ENCODE data around the gene CUL1. TPM values are rescaled to one million over a fixed set of nuclear protein-coding genes. Genes with fewer than 3 reads are reported as not detected.

CUL1 gene
- total and polyA plus RNA-seq, 8 donors = 32.5 to 59.7 (median 57.8) TPM

DNA sequence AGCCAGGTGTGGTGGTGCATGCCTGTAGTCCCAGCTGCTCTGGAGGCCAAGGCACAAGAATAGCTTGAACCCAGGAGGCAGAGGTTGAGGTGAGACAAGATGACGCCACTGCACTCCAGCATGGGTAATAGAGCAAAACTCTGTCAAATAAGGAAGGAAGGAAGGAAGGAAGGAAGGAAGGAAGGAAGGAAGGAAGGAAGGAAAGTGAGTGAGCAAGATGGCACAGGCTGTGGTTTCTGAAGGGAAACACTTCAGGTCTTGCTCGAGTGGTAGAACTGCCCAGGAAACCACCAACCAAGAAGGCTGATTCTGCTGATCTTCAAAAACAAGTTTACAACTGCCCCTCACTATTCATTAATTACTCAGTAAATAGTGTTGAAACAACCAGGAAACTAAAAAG lies 140.2 kb downstream of the CUL1 start:
- ATAC-seq (peak; percentile 48), DNase-seq (no peak)
- TF ChIP-seq, protein P1, sequence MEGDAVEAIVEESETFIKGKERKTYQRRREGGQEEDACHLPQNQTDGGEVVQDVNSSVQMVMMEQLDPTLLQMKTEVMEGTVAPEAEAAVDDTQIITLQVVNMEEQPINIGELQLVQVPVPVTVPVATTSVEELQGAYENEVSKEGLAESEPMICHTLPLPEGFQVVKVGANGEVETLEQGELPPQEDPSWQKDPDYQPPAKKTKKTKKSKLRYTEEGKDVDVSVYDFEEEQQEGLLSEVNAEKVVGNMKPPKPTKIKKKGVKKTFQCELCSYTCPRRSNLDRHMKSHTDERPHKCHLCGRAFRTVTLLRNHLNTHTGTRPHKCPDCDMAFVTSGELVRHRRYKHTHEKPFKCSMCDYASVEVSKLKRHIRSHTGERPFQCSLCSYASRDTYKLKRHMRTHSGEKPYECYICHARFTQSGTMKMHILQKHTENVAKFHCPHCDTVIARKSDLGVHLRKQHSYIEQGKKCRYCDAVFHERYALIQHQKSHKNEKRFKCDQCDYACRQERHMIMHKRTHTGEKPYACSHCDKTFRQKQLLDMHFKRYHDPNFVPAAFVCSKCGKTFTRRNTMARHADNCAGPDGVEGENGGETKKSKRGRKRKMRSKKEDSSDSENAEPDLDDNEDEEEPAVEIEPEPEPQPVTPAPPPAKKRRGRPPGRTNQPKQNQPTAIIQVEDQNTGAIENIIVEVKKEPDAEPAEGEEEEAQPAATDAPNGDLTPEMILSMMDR (IDR thresholded peaks at IDR 0.05) = no peak
- H3K27me3 ChIP-seq = no peaks in the 10 kb centered on the region
- no peak overlapping the region for H3K4me3 ChIP-seq
- H3K27ac ChIP-seq = peak overlapping the region in 1 of 2 donors; percentile 20
- H3K4me1 ChIP-seq = peaks cover 0 to 9% of the 10 kb centered on the region in 2 donors
- intact Hi-C loops (cut with DNase I) = no loop called here
- no peaks in the 10 kb centered on the region for H3K36me3 ChIP-seq
- H3K9me3 ChIP-seq = no peaks in the 10 kb centered on the region

DNA sequence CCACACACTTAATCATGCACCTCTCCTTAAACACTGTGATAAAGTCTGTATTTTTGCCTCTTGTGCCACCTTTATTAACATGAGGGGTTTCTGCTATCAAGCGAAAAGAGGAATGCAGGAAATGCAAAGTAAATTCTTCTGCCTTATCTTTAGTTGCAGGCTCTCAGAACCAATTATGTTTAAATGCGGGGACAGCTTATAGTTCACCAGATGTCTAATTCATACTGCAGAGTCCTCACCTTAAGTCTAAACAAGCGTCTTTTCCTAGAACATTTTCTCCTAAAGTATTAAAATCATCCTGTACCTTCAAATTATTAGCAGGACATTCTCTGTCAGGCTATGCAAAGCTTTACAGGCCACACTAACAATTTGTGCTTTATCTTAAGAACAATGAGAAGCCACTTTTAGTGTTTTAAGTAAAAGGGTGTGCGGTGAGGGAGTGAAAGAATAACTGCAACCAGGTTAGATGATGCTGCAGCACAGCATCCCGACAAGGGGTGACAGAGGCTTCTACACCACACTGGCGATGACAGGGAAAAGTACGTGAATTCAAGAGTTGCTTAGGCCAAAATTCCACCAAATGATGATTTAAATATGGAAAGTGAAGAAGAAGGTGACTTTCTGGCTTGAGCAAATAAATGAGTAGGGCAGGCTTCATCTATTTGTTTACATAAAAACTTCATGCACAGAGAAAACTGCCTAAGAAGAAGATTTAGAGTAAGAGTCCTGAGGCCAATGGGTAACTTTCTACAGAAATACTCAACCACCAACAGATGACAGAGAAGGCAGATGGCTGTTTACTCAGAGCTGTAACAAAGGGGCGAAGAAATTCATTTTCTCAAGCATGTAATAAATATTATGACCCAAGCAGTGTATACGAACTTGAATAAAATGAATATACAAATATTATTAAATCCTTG lies 149.4 kb downstream of the CUL1 start:
- no peak overlapping the region for H3K27ac ChIP-seq
- H3K4me1 ChIP-seq = no peaks in the 10 kb centered on the region
- intact Hi-C loops (cut with DNase I) = no loop called here
- no peaks in the 10 kb centered on the region for H3K9me3 ChIP-seq
- DNase-seq = no peak
- H3K27me3 ChIP-seq = no peaks in the 10 kb centered on the region
- no peak overlapping the region for H3K4me3 ChIP-seq
- TF ChIP-seq, protein P1 (IDR thresholded peaks at IDR 0.05) = no peak
- H3K36me3 ChIP-seq = no peaks in the 10 kb centered on the region
- ATAC-seq = no peak

DNA sequence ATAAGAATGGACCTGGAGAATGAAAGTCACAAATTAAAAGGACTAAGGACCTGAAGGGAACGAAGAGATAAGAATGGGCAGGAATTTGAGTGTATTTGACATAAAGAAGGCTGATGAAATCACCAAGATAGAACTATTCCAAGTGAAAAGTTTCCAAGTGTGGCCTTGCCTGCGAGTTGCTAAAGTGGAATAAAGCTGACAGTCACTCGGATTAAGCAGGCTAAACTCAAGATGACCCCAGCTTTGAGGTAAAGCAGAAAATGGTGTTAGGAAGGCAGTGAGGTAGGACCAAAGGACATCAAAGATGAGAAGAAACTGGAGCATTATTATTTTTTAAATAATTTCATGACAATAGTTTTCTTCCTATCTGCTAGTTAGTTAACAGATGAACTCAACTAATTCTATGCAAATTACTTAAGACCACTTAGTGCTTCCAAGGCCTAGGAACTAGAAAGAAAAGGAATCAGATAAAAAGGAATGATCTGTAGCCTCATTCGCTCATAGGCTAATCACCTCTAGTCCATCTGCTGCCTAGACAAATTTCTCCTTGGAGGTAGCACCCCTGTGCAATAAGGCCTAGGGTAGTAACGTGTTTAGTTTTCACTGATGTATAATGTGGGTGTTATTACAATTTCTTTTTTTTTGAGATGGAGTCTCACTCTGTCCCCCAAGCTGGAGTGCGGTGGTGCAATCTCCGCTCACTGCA lies 150.8 kb downstream of the CUL1 start:
- intact Hi-C loops (cut with DNase I) = no loop called here
- Histone ChIP-seq H3K4me1 (no peaks in the 10 kb centered on the region), H3K27ac (no peak overlapping the region), H3K27me3 (no peaks in the 10 kb centered on the region), H3K36me3 (no peaks in the 10 kb centered on the region), H3K9me3 (no peaks in the 10 kb centered on the region), H3K4me3 (no peak overlapping the region)
- TF ChIP-seq, protein P1 (IDR thresholded peaks at IDR 0.05) = no peak
- no peak for DNase-seq
- ATAC-seq = no peak

DNA sequence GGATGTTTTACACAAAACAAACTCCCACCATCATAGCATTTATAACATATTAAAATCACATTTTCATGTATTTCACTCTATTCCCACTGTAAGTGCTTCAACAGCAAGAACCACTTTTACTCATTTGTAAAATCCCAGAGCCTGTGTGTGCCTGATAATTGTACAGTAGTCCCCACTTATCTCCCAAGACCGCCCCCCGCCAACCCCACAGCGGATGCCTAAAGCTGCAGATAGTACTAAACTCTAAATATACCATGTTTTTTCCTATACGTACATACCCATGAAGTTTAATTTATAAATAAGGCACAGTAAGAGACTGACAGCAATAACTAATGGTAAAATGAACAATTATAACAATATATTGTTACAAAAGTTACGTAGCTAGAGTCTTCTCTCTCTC lies 151.9 kb downstream of the CUL1 start:
- DNase-seq (no peak), ATAC-seq (no peak)
- no peaks in the 10 kb centered on the region for H3K36me3 ChIP-seq
- intact Hi-C loops (cut with DNase I) = no loop called here
- H3K27ac ChIP-seq = no peak overlapping the region
- no peaks in the 10 kb centered on the region for H3K4me1 ChIP-seq
- no peaks in the 10 kb centered on the region for H3K9me3 ChIP-seq
- no peaks in the 10 kb centered on the region for H3K27me3 ChIP-seq
- TF ChIP-seq, protein P1 (IDR thresholded peaks at IDR 0.05) = no peak
- H3K4me3 ChIP-seq = no peak overlapping the region

Other genes starting within 250 kb of the CUL1 start
- not detected for gene C7orf33, start 108.1 kb upstream of the CUL1 start, total RNA-seq
- not detected for gene C7orf33, start 108.1 kb upstream of the CUL1 start, polyA plus RNA-seq (ENCODE audit: insufficient read length in 6 of 6)
- 1 to 10 TPM; 7.2 to 9.9 TPM for gene EZH2, start 185.4 kb downstream of the CUL1 start, total RNA-seq
- 10 to 100 TPM; 40.6 to 56.3 (median 48.2) TPM for gene EZH2, start 185.4 kb downstream of the CUL1 start, polyA plus RNA-seq (ENCODE audit: insufficient read length in 6 of 6)

All from left lung (tissue), 10 donors.